Colonic mucosa (tissue), 4 donors: ENCODE results near the gene SEMA3D. TPM values are rescaled to one million over a fixed set of nuclear protein-coding genes. Genes with fewer than 3 reads are reported as not detected.

ENCODE experiments used
- DNase-seq: peaks from one replicate; pipeline ENCODE4 v3.0.0-alpha.2; 2020
- H3K27ac ChIP-seq: fragments of 200-600 bp; one replicate; pipeline ENCODE4 v1.8.0; 2021
- H3K27me3 ChIP-seq: fragments of 200-600 bp; one replicate; pipeline ENCODE4 v1.8.0; 2021
- H3K36me3 ChIP-seq: fragments of 200-600 bp; one replicate; pipeline ENCODE4 v1.8.0; 2021
- H3K4me1 ChIP-seq: fragments of 200-600 bp; one replicate; pipeline ENCODE4 v1.8.0; 2021; ENCODE audit warnings: mild to moderate bottlenecking
- H3K4me3 ChIP-seq: fragments of 200-600 bp; one replicate; pipeline ENCODE4 v1.8.0; 2021
- H3K9ac ChIP-seq, 2 donors: one replicate each; pipeline ENCODE4 v1.7.0; 2013; ENCODE audit warnings: control low read depth in 2 of 2, low read depth in 2 of 2, low read length in 2 of 2
- H3K9me3 ChIP-seq: fragments of 200-600 bp; one replicate; pipeline ENCODE4 v1.8.0; 2021
- CTCF ChIP-seq: fragments of 200-600 bp; IDR thresholded peaks from one replicate; pipeline ENCODE4 v1.8.0; 2022; ENCODE audit warnings: antibody characterized with exemption, mild to moderate bottlenecking
- intact Hi-C: fragments of 100-400 bp; cut with DNase I; formaldehyde crosslinking; loops from one replicate; pipeline ENCODE4 v1.14.1; 2022
- total RNA-seq, 2 donors: library from RNA; stranded (reverse); fragmentation: NEBNext Ultra II Directional in 1 of 2; extraction: Animal tissue kit (Norgen Biotek cat#: 25700) in 1 of 2; gene quantifications; one replicate each; pipeline ENCODE4 v1.2.1, GENCODE V29; 2021
- donor health status: healthy.
- donor health status: DM: no; HTN: no; CAD: no.
- donor health status: DM: no; HTN: no; CAD: no.

The SEMA3D gene
- total RNA-seq, 2 donors from 2014 or later: 0.86 to 2.6 TPM

GRCh38 chr7:85162721-85163120 lies 24.1 kb downstream of the SEMA3D start:
- no peak overlapping the region for H3K9ac ChIP-seq

GRCh38 chr7:85160223-85160622 lies 26.6 kb downstream of the SEMA3D start:
- Histone ChIP-seq H3K27ac (no peak overlapping the region), H3K4me3 (no peak overlapping the region), H3K27me3 (no peaks in the 10 kb centered on the region), H3K4me1 (no peaks in the 10 kb centered on the region), H3K9me3 (no peaks in the 10 kb centered on the region), H3K36me3 (no peaks in the 10 kb centered on the region), H3K9ac (no peak overlapping the region)
- TF ChIP-seq CTCF: no peak
- intact Hi-C loops: no loop called here
- no peak for DNase-seq

More at GRCh38 chr7:85162721-85163120, 24.1 kb downstream of the SEMA3D start:
- no peaks in the 10 kb centered on the region for H3K9me3 ChIP-seq
- H3K4me1 ChIP-seq: no peaks in the 10 kb centered on the region
- DNase-seq: no peak
- TF ChIP-seq CTCF: no peak
- H3K27ac ChIP-seq: no peak overlapping the region
- intact Hi-C loops: no loop called here
- no peaks in the 10 kb centered on the region for H3K36me3 ChIP-seq
- no peaks in the 10 kb centered on the region for H3K27me3 ChIP-seq
- H3K4me3 ChIP-seq: no peak overlapping the region

- Histone ChIP-seq H3K27me3 (no peaks in the 10 kb centered on the region), H3K4me3 (no peak overlapping the region), H3K9me3 (no peaks in the 10 kb centered on the region), H3K27ac (no peak overlapping the region), H3K4me1 (no peaks in the 10 kb centered on the region), H3K36me3 (no peaks in the 10 kb centered on the region), H3K9ac (no peak overlapping the region)
- intact Hi-C loops: no loop called here
- no peak for DNase-seq
- no peak for TF ChIP-seq CTCF
These were observed 27.9 kb downstream of the SEMA3D start for GRCh38 chr7:85159003-85159402.

GRCh38 chr7:85156661-85157208 lies 30.1 kb downstream of the SEMA3D start:
- intact Hi-C loops: no loop called here
- no peak for DNase-seq
- no peak for TF ChIP-seq CTCF

GRCh38 chr7:85154282-85154937 lies 32.4 kb downstream of the SEMA3D start:
- TF ChIP-seq CTCF: no peak
- Histone ChIP-seq H3K9me3 (no peaks in the 10 kb centered on the region), H3K4me3 (no peak overlapping the region), H3K4me1 (no peaks in the 10 kb centered on the region), H3K27me3 (no peaks in the 10 kb centered on the region), H3K36me3 (no peaks in the 10 kb centered on the region), H3K9ac (no peak overlapping the region), H3K27ac (no peak overlapping the region)
- intact Hi-C loops: no loop called here
- no peak for DNase-seq

More at GRCh38 chr7:85156661-85157208, 30.1 kb downstream of the SEMA3D start:
- Histone ChIP-seq H3K9ac (no peak overlapping the region), H3K27ac (no peak overlapping the region), H3K4me1 (no peaks in the 10 kb centered on the region), H3K9me3 (no peaks in the 10 kb centered on the region), H3K36me3 (no peaks in the 10 kb centered on the region), H3K4me3 (no peak overlapping the region), H3K27me3 (no peaks in the 10 kb centered on the region)
